HEK293 (cell line): ENCODE measurements around the gene PPP2R2B.

Experiments used
- CTCF ChIP-seq: fragments of 450-650 bp; formaldehyde crosslinking; IDR thresholded peaks from 2 replicates; pipeline ENCODE4 v1.5.1; 2016; ENCODE audit warnings: missing biosample characterization, missing genetic modification characterization
- GLI4 ChIP-seq: fragments of 450-650 bp; formaldehyde crosslinking; IDR thresholded peaks from 2 replicates; pipeline ENCODE4 v1.5.1; 2016; ENCODE audit warnings: missing biosample characterization, missing genetic modification characterization
- ZNF37A ChIP-seq: fragments of 450-650 bp; IDR thresholded peaks from 2 replicates; pipeline ENCODE4 v1.5.1; 2018; ENCODE audit warnings: missing biosample characterization, missing genetic modification characterization
- ZNF423 ChIP-seq: fragments of 450-650 bp; formaldehyde crosslinking; IDR thresholded peaks from 2 replicates; pipeline ENCODE4 v1.5.1; 2016; ENCODE audit warnings: missing biosample characterization, missing genetic modification characterization
- TF ChIP-seq, protein P1 (sequence below): fragments of 450-650 bp; formaldehyde crosslinking; IDR thresholded peaks from 2 replicates; pipeline ENCODE4 v1.5.1; 2016; ENCODE audit warnings: missing biosample characterization, missing genetic modification characterization

GRCh38 chr5:146620669-146621051 lies 257.9 kb downstream of the PPP2R2B start:
- TF ChIP-seq ZNF37A (no peak), ZNF423 (tag by site-specific recombination) (no peak), CTCF (tag by site-specific recombination) (no peak), GLI4 (no peak)
- TF ChIP-seq, protein P1, sequence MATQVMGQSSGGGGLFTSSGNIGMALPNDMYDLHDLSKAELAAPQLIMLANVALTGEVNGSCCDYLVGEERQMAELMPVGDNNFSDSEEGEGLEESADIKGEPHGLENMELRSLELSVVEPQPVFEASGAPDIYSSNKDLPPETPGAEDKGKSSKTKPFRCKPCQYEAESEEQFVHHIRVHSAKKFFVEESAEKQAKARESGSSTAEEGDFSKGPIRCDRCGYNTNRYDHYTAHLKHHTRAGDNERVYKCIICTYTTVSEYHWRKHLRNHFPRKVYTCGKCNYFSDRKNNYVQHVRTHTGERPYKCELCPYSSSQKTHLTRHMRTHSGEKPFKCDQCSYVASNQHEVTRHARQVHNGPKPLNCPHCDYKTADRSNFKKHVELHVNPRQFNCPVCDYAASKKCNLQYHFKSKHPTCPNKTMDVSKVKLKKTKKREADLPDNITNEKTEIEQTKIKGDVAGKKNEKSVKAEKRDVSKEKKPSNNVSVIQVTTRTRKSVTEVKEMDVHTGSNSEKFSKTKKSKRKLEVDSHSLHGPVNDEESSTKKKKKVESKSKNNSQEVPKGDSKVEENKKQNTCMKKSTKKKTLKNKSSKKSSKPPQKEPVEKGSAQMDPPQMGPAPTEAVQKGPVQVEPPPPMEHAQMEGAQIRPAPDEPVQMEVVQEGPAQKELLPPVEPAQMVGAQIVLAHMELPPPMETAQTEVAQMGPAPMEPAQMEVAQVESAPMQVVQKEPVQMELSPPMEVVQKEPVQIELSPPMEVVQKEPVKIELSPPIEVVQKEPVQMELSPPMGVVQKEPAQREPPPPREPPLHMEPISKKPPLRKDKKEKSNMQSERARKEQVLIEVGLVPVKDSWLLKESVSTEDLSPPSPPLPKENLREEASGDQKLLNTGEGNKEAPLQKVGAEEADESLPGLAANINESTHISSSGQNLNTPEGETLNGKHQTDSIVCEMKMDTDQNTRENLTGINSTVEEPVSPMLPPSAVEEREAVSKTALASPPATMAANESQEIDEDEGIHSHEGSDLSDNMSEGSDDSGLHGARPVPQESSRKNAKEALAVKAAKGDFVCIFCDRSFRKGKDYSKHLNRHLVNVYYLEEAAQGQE (tag by site-specific recombination), result no peak
